Natural killer cell (primary cell): ENCODE measurements around the gene MAP3K8. TPM values are rescaled to one million over a fixed set of nuclear protein-coding genes. Genes with fewer than 3 reads are reported as not detected.

ENCODE experiments used
- ATAC-seq, 3 donors: fragments of 150-1000 bp in 2 of 3; fragments of 200-7000 bp in 1 of 3; cut with Tn5 transposase; 1 replicate in 1 of 3; 2 replicates in 2 of 3; pipeline ENCODE4 v1.10.0; 2021; ENCODE audit warnings: mild to moderate bottlenecking in 2 of 3, moderate library complexity in 2 of 3
- DNase-seq, 2 donors: peaks; one replicate each; pipeline versions ENCODE4 v3.0.0 to v3.0.0-alpha.2; 2013 to 2021; ENCODE audit warnings: mixed read lengths in 1 of 2
- H3K27ac ChIP-seq: one replicate; pipeline ENCODE4 v1.5.1; 2013; ENCODE audit warnings: mild to moderate bottlenecking, low read length
- H3K27me3 ChIP-seq: one replicate; pipeline ENCODE4 v1.6.1; 2013; ENCODE audit warnings: low read length; ENCODE audit not compliant: control insufficient read depth, insufficient read depth
- H3K36me3 ChIP-seq: one replicate; pipeline ENCODE4 v1.6.1; 2013; ENCODE audit warnings: low read length; ENCODE audit not compliant: control insufficient read depth, insufficient read depth
- H3K4me1 ChIP-seq: one replicate; pipeline ENCODE4 v1.6.1; 2013; ENCODE audit warnings: low read length; ENCODE audit not compliant: control insufficient read depth, insufficient read depth
- H3K4me3 ChIP-seq: one replicate; pipeline ENCODE4 v1.5.1; 2013; ENCODE audit warnings: low read length
- H3K9me3 ChIP-seq: one replicate; pipeline ENCODE4 v1.6.1; 2013; ENCODE audit warnings: low read length; ENCODE audit not compliant: control insufficient read depth, insufficient read depth
- H3K27ac Mint-ChIP-seq, 2 donors: one replicate each; pipeline ENCODE4 v1.8.0; 2022; ENCODE audit warnings: mild to moderate bottlenecking in 2 of 2, mixed read lengths in 2 of 2, moderate library complexity in 1 of 2
- H3K27me3 Mint-ChIP-seq, 2 donors: one replicate each; pipeline ENCODE4 v1.8.0; 2022; ENCODE audit warnings: low read depth in 2 of 2, mixed read lengths in 2 of 2
- H3K36me3 Mint-ChIP-seq: one replicate; pipeline ENCODE4 v1.8.0; 2022; ENCODE audit warnings: mixed read lengths
- H3K4me1 Mint-ChIP-seq, 2 donors: one replicate each; pipeline ENCODE4 v1.8.0; 2022; ENCODE audit warnings: mixed read lengths in 2 of 2
- H3K4me3 Mint-ChIP-seq: one replicate; pipeline ENCODE4 v1.8.0; 2022; ENCODE audit warnings: mild to moderate bottlenecking, moderate library complexity, mixed read lengths
- H3K9me3 Mint-ChIP-seq, 2 donors: one replicate each; pipeline ENCODE4 v1.8.0; 2022; ENCODE audit warnings: mixed read lengths in 2 of 2
- WGBS: methylation state at CpG from one replicate; pipeline ENCODE4 v1.1.7; 2013; ENCODE audit warnings: missing lambda C conversion rate; ENCODE audit not compliant: insufficient coverage; 5-methylcytosine and 5-hydroxymethylcytosine counted together
- intact Hi-C: fragments of 100-400 bp; cut with micrococcal nuclease; formaldehyde crosslinking; loops from one replicate; pipeline ENCODE4 v1.14.2; 2022
- total RNA-seq, 4 donors: library from RNA; stranded (reverse); fragments of 120-200 nt in 1 of 4; gene quantifications; one replicate each; pipeline versions ENCODE4 v1.2.3 to v1.2.4, GENCODE V29; 2013 to 2022
- TF ChIP-seq, protein P1 (sequence below): fragments of 200-600 bp; IDR thresholded peaks from one replicate; pipeline ENCODE4 v1.8.0; 2022; ENCODE audit warnings: antibody characterized with exemption

The MAP3K8 gene
- total RNA-seq, 3 donors from 2014 or later (not counting 1 experiment from before 2014, with no cell fraction given): 200 to 244 (median 236) TPM

DNA sequence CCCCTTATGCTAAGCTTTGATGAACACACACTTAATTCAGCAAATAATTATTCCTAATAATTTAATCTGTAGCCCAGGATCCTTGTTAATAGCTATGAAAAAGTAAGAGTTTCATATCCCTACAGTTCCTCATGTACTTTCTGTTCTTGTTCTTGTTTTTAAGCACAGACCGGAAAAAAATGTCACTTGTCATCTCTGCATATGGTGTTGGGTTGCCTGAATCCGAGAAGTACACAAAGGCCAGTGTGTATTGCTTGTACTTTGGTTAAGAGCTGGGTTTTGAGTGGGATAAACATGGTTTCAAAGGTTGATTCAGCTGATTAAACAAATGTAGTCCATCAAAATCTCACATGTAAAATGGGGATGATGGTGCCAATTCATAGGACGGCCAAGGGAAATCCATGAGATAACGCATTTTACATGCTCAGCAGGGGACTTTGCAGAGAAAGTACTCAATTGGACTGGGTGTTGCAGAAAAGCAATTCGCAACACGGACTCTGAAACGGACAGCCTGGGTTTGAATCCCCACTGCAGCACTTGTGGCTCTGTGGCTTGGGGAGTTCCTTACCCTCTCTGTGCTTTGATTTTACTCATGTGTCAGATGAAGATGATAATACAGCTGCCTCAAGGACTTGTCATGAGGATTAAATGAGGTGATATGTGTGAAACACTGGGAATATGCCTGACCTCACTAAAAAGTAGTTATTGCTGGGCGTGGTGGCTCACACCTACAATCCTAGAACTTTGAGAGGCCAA lies 71.7 kb downstream of the MAP3K8 start:
- peaks cover 62 to 65% of the 10 kb centered on the region in 2 donors for H3K4me1 Mint-ChIP-seq
- DNase-seq: no peak
- WGBS: 54% methylated on average over 8 of the region's 8 CpGs
- H3K27me3 ChIP-seq: no peaks in the 10 kb centered on the region
- TF ChIP-seq, protein P1, sequence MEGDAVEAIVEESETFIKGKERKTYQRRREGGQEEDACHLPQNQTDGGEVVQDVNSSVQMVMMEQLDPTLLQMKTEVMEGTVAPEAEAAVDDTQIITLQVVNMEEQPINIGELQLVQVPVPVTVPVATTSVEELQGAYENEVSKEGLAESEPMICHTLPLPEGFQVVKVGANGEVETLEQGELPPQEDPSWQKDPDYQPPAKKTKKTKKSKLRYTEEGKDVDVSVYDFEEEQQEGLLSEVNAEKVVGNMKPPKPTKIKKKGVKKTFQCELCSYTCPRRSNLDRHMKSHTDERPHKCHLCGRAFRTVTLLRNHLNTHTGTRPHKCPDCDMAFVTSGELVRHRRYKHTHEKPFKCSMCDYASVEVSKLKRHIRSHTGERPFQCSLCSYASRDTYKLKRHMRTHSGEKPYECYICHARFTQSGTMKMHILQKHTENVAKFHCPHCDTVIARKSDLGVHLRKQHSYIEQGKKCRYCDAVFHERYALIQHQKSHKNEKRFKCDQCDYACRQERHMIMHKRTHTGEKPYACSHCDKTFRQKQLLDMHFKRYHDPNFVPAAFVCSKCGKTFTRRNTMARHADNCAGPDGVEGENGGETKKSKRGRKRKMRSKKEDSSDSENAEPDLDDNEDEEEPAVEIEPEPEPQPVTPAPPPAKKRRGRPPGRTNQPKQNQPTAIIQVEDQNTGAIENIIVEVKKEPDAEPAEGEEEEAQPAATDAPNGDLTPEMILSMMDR: no peak
- no peaks in the 10 kb centered on the region for H3K9me3 ChIP-seq
- no peak for ATAC-seq
- intact Hi-C loops: no loop called here
- H3K4me3 Mint-ChIP-seq: peak overlapping the region; percentile 43
- H3K27ac ChIP-seq: peak overlapping the region; percentile 90
- H3K4me3 ChIP-seq: no peak overlapping the region
- no peaks in the 10 kb centered on the region for H3K9me3 Mint-ChIP-seq
- H3K36me3 Mint-ChIP-seq: no peaks in the 10 kb centered on the region
- peak overlapping the region; percentile 85 to 92 for H3K27ac Mint-ChIP-seq
- no peaks in the 10 kb centered on the region for H3K36me3 ChIP-seq
- H3K4me1 ChIP-seq: peaks cover 56% of the 10 kb centered on the region
- no peaks in the 10 kb centered on the region for H3K27me3 Mint-ChIP-seq

DNA sequence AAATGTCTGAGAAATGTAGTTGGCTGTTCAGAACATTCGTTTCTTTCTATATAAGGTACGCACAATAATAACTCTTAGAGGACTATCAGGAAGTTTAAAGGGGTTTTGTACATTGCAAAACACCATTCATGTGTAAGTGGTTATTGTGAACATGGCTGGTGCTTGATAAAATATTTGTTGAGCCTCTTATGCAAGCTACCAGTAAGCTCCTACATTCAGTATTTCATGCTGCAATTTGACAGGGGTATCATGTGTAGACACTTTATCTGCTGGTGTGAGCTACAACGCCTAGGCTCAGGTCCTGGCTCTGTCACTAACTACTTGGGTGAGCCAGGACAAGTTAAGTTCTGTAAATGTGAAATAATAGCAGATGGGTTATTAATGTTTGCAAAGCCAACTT lies 75.5 kb downstream of the MAP3K8 start:
- 90% methylated on average over 3 of the region's 3 CpGs for WGBS
- H3K4me1 Mint-ChIP-seq: peaks cover 25 to 34% of the 10 kb centered on the region in 2 donors

DNA sequence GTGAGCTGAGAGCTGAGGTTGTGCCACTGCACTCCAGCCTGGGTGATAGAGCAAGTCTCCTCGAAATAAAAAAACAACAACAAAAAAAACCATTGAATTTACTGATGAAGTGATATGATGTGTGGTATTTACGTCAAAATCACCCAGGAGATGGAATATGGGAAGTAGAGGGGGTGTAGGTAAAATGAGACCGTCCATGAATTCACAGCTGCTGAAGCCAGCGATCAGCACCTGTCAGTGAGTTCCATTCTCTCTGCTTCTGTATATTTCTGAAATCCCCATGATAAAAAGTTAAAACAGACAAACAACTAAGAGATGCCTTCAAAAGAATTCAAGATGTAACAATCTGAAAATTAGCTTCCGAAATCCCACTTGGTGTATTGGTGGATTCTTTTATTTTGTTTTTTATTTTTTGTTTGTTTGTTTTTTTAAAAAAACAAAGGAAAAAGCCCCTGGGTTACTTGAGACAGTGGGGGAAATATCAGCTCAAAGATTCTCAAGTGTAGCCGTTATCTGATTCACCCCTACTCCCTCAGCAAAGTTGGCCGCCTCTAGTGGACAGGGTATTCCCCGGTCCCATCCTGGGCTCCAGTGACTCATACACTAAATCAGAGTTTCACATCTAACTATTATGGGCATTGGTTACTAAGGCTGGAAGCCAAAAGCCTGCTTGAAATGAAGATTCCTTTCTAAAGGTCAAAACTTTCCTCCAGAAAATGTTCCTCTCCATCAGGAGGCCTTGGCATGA lies 76.4 kb downstream of the MAP3K8 start:
- H3K4me3 Mint-ChIP-seq: no peak overlapping the region
- Histone ChIP-seq H3K27ac (peak overlapping the region; percentile 36), H3K9me3 (no peaks in the 10 kb centered on the region), H3K36me3 (no peaks in the 10 kb centered on the region), H3K4me1 (peaks cover 14% of the 10 kb centered on the region), H3K4me3 (no peak overlapping the region), H3K27me3 (no peaks in the 10 kb centered on the region)
- H3K4me1 Mint-ChIP-seq: peaks cover 24 to 26% of the 10 kb centered on the region in 2 donors
- TF ChIP-seq, protein P1: no peak
- no peaks in the 10 kb centered on the region for H3K27me3 Mint-ChIP-seq
- peak overlapping the region; percentile 11 to 52 for H3K27ac Mint-ChIP-seq
- peak in 1 of 2 donors; percentile 39 for DNase-seq
- no peaks in the 10 kb centered on the region for H3K36me3 Mint-ChIP-seq
- intact Hi-C loops: no loop called here
- no peaks in the 10 kb centered on the region for H3K9me3 Mint-ChIP-seq
- ATAC-seq: peak; percentile 75 to 88 (median 79)
- 68% methylated on average over 6 of the region's 8 CpGs for WGBS

More for the DNA sequence above, 75.5 kb downstream of the MAP3K8 start:
- H3K27ac ChIP-seq: no peak overlapping the region
- Mint-ChIP-seq H3K4me3 (no peak overlapping the region), H3K9me3 (no peaks in the 10 kb centered on the region), H3K27ac (no peak overlapping the region), H3K36me3 (no peaks in the 10 kb centered on the region), H3K27me3 (no peaks in the 10 kb centered on the region)
- H3K4me1 ChIP-seq: peaks cover 22% of the 10 kb centered on the region
- DNase-seq: no peak
- no peaks in the 10 kb centered on the region for H3K27me3 ChIP-seq
- no peak overlapping the region for H3K4me3 ChIP-seq
- ATAC-seq: no peak
- no peaks in the 10 kb centered on the region for H3K9me3 ChIP-seq
- TF ChIP-seq, protein P1: no peak
- no peaks in the 10 kb centered on the region for H3K36me3 ChIP-seq
- intact Hi-C loops: no loop called here
